ENCODE data around the gene F8. TPM values are rescaled to one million over a fixed set of nuclear protein-coding genes. Genes with fewer than 3 reads are reported as not detected.

F8 gene
- total RNA-seq, 2 donors from 2014 or later, result 5.5 to 6.0 TPM

GRCh38 chrX:154829926-154830442, 192.5 kb downstream of the F8 start:
- Mint-ChIP-seq H3K4me3 (no peak overlapping the region), H3K27me3 (ENCODE audit: insufficient read depth) (no peaks in the 10 kb centered on the region), H3K9me3 (peaks cover 37% of the 10 kb centered on the region), H3K36me3 (ENCODE audit: low read depth) (no peaks in the 10 kb centered on the region), H3K27ac (no peak overlapping the region), H3K4me1 (peaks cover 3% of the 10 kb centered on the region)
- no peaks in the 10 kb centered on the region for H3K4me1 ChIP-seq (ENCODE audit: control insufficient read depth, insufficient read depth, low read length)
- no peak overlapping the region for H3K9ac ChIP-seq (ENCODE audit: extremely low read depth, low read length, poor library complexity, severe bottlenecking)
- no peak for DNase-seq
- no peaks in the 10 kb centered on the region for H3K36me3 ChIP-seq (ENCODE audit: control insufficient read depth, insufficient read depth, low read length)
- H3K4me3 ChIP-seq (ENCODE audit: low read length), result no peak overlapping the region
- peak; percentile 32 for TF ChIP-seq CTCF (conservative IDR thresholded peaks at IDR 0.05)
- H3K27me3 ChIP-seq (ENCODE audit: control insufficient read depth, insufficient read depth, low read length, poor library complexity, severe bottlenecking), result no peaks in the 10 kb centered on the region
- H3K9me3 ChIP-seq (ENCODE audit: control insufficient read depth, low read length), result no peaks in the 10 kb centered on the region
- no peak overlapping the region for H3K27ac ChIP-seq (ENCODE audit: low read depth, low read length)
- WGBS, 2 experiments (ENCODE audit: insufficient coverage in 1 of 2, insufficient read length in 1 of 2), result 50 to 60% methylated on average over 1 of the region's 1 CpG

GRCh38 chrX:154829134-154829533, 193.4 kb downstream of the F8 start:
- no peak overlapping the region for H3K9ac ChIP-seq (ENCODE audit: extremely low read depth, low read length, poor library complexity, severe bottlenecking)
- Mint-ChIP-seq H3K36me3 (ENCODE audit: low read depth) (no peaks in the 10 kb centered on the region), H3K4me1 (peaks cover 3% of the 10 kb centered on the region), H3K27me3 (ENCODE audit: insufficient read depth) (no peaks in the 10 kb centered on the region), H3K9me3 (peaks cover 34% of the 10 kb centered on the region), H3K27ac (no peak overlapping the region), H3K4me3 (no peak overlapping the region)
- no peak for DNase-seq
- TF ChIP-seq CTCF (conservative IDR thresholded peaks at IDR 0.05), result no peak
- no peak overlapping the region for H3K4me3 ChIP-seq (ENCODE audit: low read length)
- H3K27ac ChIP-seq (ENCODE audit: low read depth, low read length), result no peak overlapping the region
- H3K9me3 ChIP-seq (ENCODE audit: control insufficient read depth, low read length), result no peaks in the 10 kb centered on the region
- H3K36me3 ChIP-seq (ENCODE audit: control insufficient read depth, insufficient read depth, low read length), result no peaks in the 10 kb centered on the region
- no peaks in the 10 kb centered on the region for H3K4me1 ChIP-seq (ENCODE audit: control insufficient read depth, insufficient read depth, low read length)
- no peaks in the 10 kb centered on the region for H3K27me3 ChIP-seq (ENCODE audit: control insufficient read depth, insufficient read depth, low read length, poor library complexity, severe bottlenecking)

- Histone ChIP-seq H3K36me3 (ENCODE audit: control insufficient read depth, insufficient read depth, low read length) (no peaks in the 10 kb centered on the region), H3K27ac (ENCODE audit: low read depth, low read length) (no peak overlapping the region), H3K27me3 (ENCODE audit: control insufficient read depth, insufficient read depth, low read length, poor library complexity, severe bottlenecking) (no peaks in the 10 kb centered on the region), H3K9ac (ENCODE audit: extremely low read depth, low read length, poor library complexity, severe bottlenecking) (no peak overlapping the region), H3K9me3 (ENCODE audit: control insufficient read depth, low read length) (no peaks in the 10 kb centered on the region), H3K4me3 (ENCODE audit: low read length) (no peak overlapping the region), H3K4me1 (ENCODE audit: control insufficient read depth, insufficient read depth, low read length) (no peaks in the 10 kb centered on the region)
- no peaks in the 10 kb centered on the region for H3K36me3 Mint-ChIP-seq (ENCODE audit: low read depth)
- H3K27me3 Mint-ChIP-seq (ENCODE audit: insufficient read depth), result no peaks in the 10 kb centered on the region
- H3K4me3 Mint-ChIP-seq, result no peak overlapping the region
- whole genome bisulfite sequencing, 2 experiments (ENCODE audit: insufficient coverage in 1 of 2, insufficient read length in 1 of 2), result 92% methylated on average over 1 of the region's 2 CpGs; no CpG with 5 or more reads in 1 of the 2 experiments
- H3K4me1 Mint-ChIP-seq, result peaks cover 3% of the 10 kb centered on the region
- DNase-seq, result no peak
- no peak for TF ChIP-seq CTCF (conservative IDR thresholded peaks at IDR 0.05)
- no peak overlapping the region for H3K27ac Mint-ChIP-seq
- peaks cover 36% of the 10 kb centered on the region for H3K9me3 Mint-ChIP-seq
These were observed 194.5 kb downstream of the F8 start for GRCh38 chrX:154828016-154828408.
